ENCODE data around the gene ZNF865. TPM values are rescaled to one million over a fixed set of nuclear protein-coding genes. Genes with fewer than 3 reads are reported as not detected.

The ZNF865 gene
- total RNA-seq, 1 donor from 2014 or later: 15.0 TPM

- FAIRE-seq (no peak), DNase-seq (ENCODE audit: low read depth) (no peak)
- Histone ChIP-seq H3K4me2 (ENCODE audit: low read length) (no peak overlapping the region), H3K27me3 (ENCODE audit: insufficient read depth, low read length) (no peaks in the 10 kb centered on the region), H4K20me1 (ENCODE audit: insufficient read depth, low read length) (no peaks in the 10 kb centered on the region), H3K79me2 (ENCODE audit: insufficient read depth, low read length) (peaks cover 12% of the 10 kb centered on the region), H3K9ac (ENCODE audit: low read length) (no peak overlapping the region), H2AFZ (ENCODE audit: low read depth, low read length) (no peak overlapping the region), H3K27ac (ENCODE audit: low read depth, low read length) (no peak overlapping the region), H3K9me3 (ENCODE audit: insufficient read depth, low read depth, low read length) (no peaks in the 10 kb centered on the region), H3K36me3 (ENCODE audit: insufficient read depth, low read length) (peaks cover 19% of the 10 kb centered on the region), H3K4me1 (ENCODE audit: insufficient read depth, low read length) (no peaks in the 10 kb centered on the region), H3K4me3 (ENCODE audit: insufficient read depth, low read depth, low read length) (no peak overlapping the region)
- Mint-ChIP-seq H3K4me1 (ENCODE audit: low read depth, unreplicated experiment) (peaks cover 4% of the 10 kb centered on the region), H3K4me3 (ENCODE audit: unreplicated experiment) (peak overlapping the region; percentile 83), H3K27ac (ENCODE audit: unreplicated experiment) (peak overlapping the region; percentile 82), H3K36me3 (ENCODE audit: low read depth, unreplicated experiment) (peaks cover 27% of the 10 kb centered on the region), H3K27me3 (ENCODE audit: low read depth, unreplicated experiment) (no peaks in the 10 kb centered on the region), H3K9me3 (ENCODE audit: unreplicated experiment) (peaks cover 6% of the 10 kb centered on the region)
- TF ChIP-seq CTCF (IDR thresholded peaks at IDR 0.05; ENCODE audit: insufficient read depth, low read depth, low read length): no peak
Measured at GRCh38 chr19:55598034-55598433, 7.4 kb upstream of the ZNF865 start.

- peaks cover 8% of the 10 kb centered on the region for H3K9me3 Mint-ChIP-seq (ENCODE audit: unreplicated experiment)
- H3K27ac ChIP-seq (ENCODE audit: low read depth, low read length): peak overlapping the region; percentile 96
- peak; percentile 83 for DNase-seq (ENCODE audit: low read depth)
- peak overlapping the region; percentile 89 for H3K4me2 ChIP-seq (ENCODE audit: low read length)
- no peaks in the 10 kb centered on the region for H4K20me1 ChIP-seq (ENCODE audit: insufficient read depth, low read length)
- peak overlapping the region; percentile 96 for H3K9ac ChIP-seq (ENCODE audit: low read length)
- H3K27me3 ChIP-seq (ENCODE audit: insufficient read depth, low read length): no peaks in the 10 kb centered on the region
- FAIRE-seq: no peak
- peaks cover 19% of the 10 kb centered on the region for H3K36me3 ChIP-seq (ENCODE audit: insufficient read depth, low read length)
- TF ChIP-seq CTCF (IDR thresholded peaks at IDR 0.05; ENCODE audit: insufficient read depth, low read depth, low read length) (no peak), EZH2 (IDR thresholded peaks at IDR 0.05; ENCODE audit: insufficient read depth, low read length) (no peak)
- peaks cover 4% of the 10 kb centered on the region for H3K4me1 Mint-ChIP-seq (ENCODE audit: low read depth, unreplicated experiment)
- peak overlapping the region; percentile 97 for H3K4me3 Mint-ChIP-seq (ENCODE audit: unreplicated experiment)
- H3K79me2 ChIP-seq (ENCODE audit: insufficient read depth, low read length): peaks cover 12% of the 10 kb centered on the region
- no peaks in the 10 kb centered on the region for H3K27me3 Mint-ChIP-seq (ENCODE audit: low read depth, unreplicated experiment)
- no peaks in the 10 kb centered on the region for H3K4me1 ChIP-seq (ENCODE audit: insufficient read depth, low read length)
- H3K36me3 Mint-ChIP-seq (ENCODE audit: low read depth, unreplicated experiment): peaks cover 24% of the 10 kb centered on the region
- no peaks in the 10 kb centered on the region for H3K9me3 ChIP-seq (ENCODE audit: insufficient read depth, low read depth, low read length)
- peak overlapping the region; percentile 84 for H2AFZ ChIP-seq (ENCODE audit: low read depth, low read length)
- peak overlapping the region; percentile 90 for H3K4me3 ChIP-seq (ENCODE audit: insufficient read depth, low read depth, low read length)
- peak overlapping the region; percentile 80 for H3K27ac Mint-ChIP-seq (ENCODE audit: unreplicated experiment)
Measured at GRCh38 chr19:55598719-55599467, 6.6 kb upstream of the ZNF865 start.

GRCh38 chr19:55599468-55599841 lies 6.0 kb upstream of the ZNF865 start, which contains the start of gene FIZ1:
Gene FIZ1 (minus strand): TSS chr19:55599517. CDS start chr19:55597865, 1,652 bp downstream.
- Histone ChIP-seq H3K9me3 (ENCODE audit: insufficient read depth, low read depth, low read length) (no peaks in the 10 kb centered on the region), H3K27me3 (ENCODE audit: insufficient read depth, low read length) (no peaks in the 10 kb centered on the region), H3K79me2 (ENCODE audit: insufficient read depth, low read length) (peaks cover 12% of the 10 kb centered on the region), H3K36me3 (ENCODE audit: insufficient read depth, low read length) (peaks cover 19% of the 10 kb centered on the region), H4K20me1 (ENCODE audit: insufficient read depth, low read length) (no peaks in the 10 kb centered on the region), H3K9ac (ENCODE audit: low read length) (peak within 1 kb of the TSS; percentile 96), H3K4me2 (ENCODE audit: low read length) (peak within 1 kb of the TSS; percentile 89), H2AFZ (ENCODE audit: low read depth, low read length) (peak within 1 kb of the TSS; percentile 84), H3K4me3 (ENCODE audit: insufficient read depth, low read depth, low read length) (peak within 1 kb of the TSS; percentile 90), H3K4me1 (ENCODE audit: insufficient read depth, low read length) (peaks cover under 1% of the 10 kb centered on the region), H3K27ac (ENCODE audit: low read depth, low read length) (peak within 1 kb of the TSS; percentile 96)
- peak within 1 kb of the TSS; percentile 97 for H3K4me3 Mint-ChIP-seq (ENCODE audit: unreplicated experiment)
- H3K27ac Mint-ChIP-seq (ENCODE audit: unreplicated experiment): peak within 1 kb of the TSS; percentile 99
- TF ChIP-seq EZH2 (IDR thresholded peaks at IDR 0.05; ENCODE audit: insufficient read depth, low read length) (no peak), CTCF (IDR thresholded peaks at IDR 0.05; ENCODE audit: insufficient read depth, low read depth, low read length) (no peak)
- FAIRE-seq (no peak), DNase-seq (ENCODE audit: low read depth) (peak; percentile 95)
- no peaks in the 10 kb centered on the region for H3K27me3 Mint-ChIP-seq (ENCODE audit: low read depth, unreplicated experiment)
- peaks cover 4% of the 10 kb centered on the region for H3K4me1 Mint-ChIP-seq (ENCODE audit: low read depth, unreplicated experiment)
- H3K9me3 Mint-ChIP-seq (ENCODE audit: unreplicated experiment): peaks cover 8% of the 10 kb centered on the region
- H3K36me3 Mint-ChIP-seq (ENCODE audit: low read depth, unreplicated experiment): peaks cover 24% of the 10 kb centered on the region
